Measurements from ENCODE around the gene TRMT2A.

The TRMT2A gene

GRCh38 chr22:20147237-20147988 lies 30.4 kb upstream of the TRMT2A start:
- DNase-seq: no peak

DNA sequence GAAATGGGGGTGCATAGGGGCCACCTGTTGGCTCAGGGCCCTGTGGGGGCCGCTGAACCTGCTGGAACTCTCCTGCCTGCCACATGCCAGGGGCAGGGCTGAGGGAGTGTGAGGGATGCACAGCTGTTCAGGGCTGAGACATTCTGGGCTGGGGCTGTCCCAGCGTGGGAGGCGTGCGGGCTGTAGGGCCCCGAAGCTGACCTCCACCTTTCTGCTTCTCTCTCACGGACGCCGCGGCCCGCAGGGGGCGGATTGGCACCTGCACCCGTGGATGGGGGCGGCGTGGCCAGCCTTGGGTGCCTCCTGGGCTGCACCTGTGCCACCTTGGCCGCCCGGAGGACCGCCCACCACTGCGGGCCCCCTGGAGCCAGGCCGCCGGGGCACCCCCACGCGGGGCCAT lies 29.8 kb upstream of the TRMT2A start:
- DNase-seq: no peak

DNA sequence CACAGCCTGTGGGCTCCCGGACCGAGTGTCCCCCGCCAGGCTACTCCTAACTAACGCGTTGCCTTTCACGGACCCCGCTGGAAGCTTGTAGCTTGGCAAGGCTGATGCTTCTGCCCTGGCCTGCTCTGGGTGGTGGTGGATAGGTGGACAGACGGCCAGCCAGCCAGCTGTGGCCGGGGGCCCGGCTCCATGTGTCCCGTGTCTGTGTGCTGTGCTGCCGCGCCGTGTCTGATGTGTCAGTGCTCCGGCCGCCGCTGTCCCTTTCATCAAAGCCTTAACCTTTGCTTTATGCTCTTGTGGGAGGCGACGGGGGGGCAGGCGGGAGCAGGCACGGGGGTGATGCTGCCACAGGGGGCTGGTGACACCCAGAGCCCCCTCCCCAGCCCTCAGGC lies 28.8 kb upstream of the TRMT2A start:
- no peak for DNase-seq

- DNase-seq: no peak
Observed at GRCh38 chr22:20145206-20145831, 28.3 kb upstream of the TRMT2A start.

DNA sequence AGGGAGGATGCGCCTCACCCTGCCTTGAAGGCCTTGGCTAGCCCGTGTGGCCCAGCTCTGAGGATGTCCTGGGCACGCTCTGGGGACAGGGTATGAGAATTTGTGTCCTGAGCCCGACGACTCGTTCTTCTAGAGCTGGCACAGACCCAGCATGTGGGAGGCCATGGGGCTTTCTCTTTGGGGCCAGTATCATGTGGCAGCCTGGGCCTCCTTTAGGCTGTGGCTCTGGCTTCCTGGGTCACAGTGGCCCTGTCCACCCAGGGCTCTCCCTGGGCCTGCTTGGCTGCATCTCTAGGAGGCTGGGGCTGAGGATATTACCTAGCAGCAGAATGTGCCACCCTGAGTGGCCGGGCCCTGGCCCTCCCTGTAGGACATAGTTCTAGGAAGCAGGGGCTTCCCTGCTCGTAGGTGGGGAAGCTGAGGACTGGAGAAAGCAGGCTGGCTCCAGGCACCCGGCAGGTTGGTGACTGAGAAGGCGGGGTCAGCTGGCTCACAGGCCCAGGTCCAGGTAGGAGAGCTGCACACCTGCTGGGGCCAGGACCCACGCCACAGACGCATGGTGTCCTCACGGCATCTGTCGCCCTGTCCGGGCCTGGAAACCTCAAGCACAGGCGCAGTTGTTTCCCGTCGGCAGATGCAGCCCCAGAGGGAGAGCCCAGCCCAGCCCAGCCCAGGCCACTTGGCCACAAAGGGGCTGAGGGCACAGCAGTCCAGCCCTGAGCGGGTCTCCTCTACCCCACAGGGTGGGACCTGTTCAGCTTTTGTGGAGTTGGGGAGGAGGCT lies 27.0 kb upstream of the TRMT2A start:
- DNase-seq: no peak

DNA sequence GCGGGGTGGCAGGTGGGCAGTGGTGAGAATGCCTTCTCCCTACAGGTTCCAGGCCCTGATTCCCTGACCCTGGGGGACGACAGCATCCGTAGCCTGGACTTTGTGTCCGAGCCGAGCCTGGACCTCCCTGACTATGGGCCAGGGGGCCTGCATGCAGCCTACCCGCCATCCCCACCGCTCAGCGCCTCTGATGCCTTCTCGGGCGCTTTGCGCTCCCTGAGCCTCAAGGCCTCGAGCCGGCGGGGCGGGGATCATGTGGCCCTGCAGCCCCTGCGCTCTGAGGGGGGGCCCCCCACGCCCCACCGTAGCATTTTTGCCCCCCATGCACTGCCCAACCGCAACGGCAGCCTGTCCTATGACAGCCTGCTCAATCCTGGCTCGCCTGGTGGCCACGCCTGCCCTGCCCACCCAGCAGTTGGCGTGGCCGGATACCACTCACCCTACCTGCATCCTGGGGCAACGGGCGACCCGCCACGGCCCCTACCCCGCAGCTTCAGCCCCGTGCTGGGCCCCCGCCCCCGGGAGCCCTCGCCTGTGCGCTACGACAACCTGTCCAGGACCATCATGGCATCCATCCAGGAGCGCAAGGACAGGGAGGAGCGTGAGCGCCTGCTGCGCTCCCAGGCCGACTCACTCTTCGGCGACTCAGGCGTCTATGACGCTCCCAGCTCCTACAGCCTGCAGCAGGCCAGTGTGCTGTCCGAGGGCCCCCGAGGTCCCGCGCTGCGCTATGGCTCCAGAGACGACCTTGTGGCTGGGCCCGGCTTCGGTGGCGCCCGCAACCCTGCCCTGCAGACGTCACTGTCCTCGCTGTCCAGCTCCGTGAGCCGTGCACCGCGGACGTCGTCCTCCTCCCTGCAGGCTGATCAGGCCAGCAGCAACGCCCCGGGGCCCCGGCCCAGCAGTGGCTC lies 25.9 kb upstream of the TRMT2A start:
- DNase-seq: no peak

DNA sequence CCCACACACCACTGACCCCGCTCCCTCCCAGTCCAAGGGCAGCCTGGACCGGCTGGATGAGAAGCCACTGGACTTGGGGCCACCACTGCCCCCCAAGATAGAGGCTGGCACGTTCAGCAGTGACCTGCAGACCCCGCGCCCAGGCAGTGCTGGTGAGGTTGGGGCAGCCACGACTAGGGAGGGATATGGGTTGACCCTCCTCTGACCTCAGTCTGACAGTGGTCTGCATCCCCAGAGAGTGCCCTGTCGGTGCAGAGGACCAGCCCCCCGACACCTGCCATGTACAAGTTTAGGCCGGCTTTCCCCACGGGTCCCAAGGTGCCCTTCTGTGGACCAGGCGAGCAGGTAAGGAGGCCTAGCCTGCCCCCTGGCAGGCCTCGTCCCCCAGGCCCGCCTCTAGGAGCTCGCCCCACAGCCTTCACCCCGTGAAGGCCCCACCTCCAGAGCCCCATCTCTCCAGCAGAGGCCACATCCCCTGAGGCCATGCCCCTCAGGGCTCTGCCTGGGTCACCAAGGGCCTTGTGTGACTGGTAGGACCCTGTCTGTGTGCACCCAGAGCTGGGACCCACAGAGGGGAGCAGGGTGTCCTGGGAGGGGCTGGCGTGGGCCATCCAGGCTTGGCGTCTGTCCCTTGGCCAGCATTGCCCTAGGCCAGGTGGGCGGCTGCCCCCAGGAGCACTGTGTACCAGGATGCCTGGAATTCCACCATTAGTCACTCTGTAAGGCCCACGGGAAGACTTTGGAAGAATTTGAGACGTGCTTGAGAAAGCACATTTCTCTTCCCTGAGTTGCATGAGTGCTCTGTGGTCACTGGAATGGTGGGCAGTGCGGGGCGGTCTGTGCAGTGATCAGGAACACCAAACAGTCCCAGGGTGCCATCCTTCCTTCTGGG lies 24.4 kb upstream of the TRMT2A start:
- DNase-seq: no peak

DNA sequence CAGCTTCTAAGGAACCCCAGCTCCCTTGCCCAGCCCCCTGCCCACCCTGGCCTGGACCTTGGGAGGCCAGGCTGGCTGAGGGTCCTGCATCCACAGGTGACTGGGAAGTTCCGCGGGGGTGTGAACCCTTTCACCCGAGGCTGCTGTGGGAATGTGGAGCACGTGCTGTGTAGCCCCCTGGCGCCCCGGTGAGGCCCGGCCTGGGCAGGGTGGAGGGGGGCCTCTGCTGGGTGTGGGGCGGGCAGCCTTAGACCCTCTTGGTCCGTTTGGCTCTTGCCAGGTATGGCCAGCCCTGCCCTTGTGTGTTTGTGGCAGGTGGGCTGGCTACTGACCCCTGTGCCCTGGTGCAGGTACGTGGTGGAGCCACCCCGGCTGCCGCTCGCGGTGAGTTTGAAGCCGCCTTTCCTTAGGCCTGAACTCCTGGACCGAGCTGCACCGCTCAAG lies 23.5 kb upstream of the TRMT2A start:
- DNase-seq: no peak

- no peak for DNase-seq
Observed at GRCh38 chr22:20140107-20140445, 23.1 kb upstream of the TRMT2A start.

- no peak for DNase-seq
Observed at GRCh38 chr22:20139391-20140106, 22.5 kb upstream of the TRMT2A start.

GRCh38 chr22:20138868-20139267 lies 21.8 kb upstream of the TRMT2A start:
- DNase-seq: no peak

DNA sequence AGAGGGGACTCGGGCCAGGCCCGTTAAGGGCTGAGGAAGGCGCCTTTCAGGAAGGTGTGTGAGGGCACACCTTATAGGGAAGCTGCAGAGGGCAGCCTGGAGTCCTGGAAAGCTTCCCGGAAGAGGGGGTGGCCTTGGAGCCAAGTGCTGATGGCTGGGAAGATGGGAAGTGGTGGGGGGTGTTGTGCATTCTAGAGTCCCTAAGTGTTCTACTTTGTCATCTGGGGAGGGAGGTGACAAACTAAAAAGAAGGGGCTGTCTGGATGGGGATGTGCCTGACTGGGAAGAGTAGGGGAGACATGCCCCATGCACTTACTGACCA lies 21.4 kb upstream of the TRMT2A start:
- DNase-seq: no peak

GRCh38 chr22:20137671-20138416 lies 20.8 kb upstream of the TRMT2A start:
- no peak for DNase-seq

DNA sequence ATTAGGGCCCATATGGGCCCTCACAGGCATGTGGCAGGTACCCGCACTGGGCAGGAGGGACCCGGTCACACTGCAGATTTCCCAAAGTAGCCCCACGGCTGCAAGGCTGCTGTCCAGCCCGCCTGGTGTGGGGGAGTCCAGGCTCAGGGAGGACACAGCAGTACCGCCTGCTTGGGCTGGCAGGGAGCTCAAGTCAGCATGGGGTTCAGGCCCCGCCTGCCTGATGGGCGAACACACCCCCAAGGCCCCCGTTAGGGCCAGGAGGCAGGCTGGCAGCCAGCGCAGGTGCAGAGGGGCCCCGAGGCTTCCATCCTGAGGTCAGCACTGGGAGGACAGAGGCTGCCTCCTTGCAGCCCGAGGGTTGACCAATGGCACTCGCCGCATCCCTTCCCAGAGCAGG lies 20.1 kb upstream of the TRMT2A start:
- DNase-seq: no peak

DNA sequence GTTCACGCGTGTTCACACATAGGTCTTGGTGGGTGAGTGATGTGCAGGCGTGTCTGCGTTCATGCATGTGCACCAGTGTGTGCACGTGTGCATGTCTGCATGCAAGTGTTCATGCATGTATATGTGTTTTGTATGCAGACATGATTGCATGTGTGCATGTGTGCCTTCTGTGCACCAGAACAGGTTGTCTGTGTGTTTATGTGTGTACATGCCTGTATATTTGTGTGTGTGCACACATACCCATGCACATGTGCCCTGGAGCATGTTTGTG lies 19.5 kb upstream of the TRMT2A start:
- DNase-seq: no peak

- no peak for DNase-seq
Observed at GRCh38 chr22:20135806-20136602, 19.0 kb upstream of the TRMT2A start.

DNA sequence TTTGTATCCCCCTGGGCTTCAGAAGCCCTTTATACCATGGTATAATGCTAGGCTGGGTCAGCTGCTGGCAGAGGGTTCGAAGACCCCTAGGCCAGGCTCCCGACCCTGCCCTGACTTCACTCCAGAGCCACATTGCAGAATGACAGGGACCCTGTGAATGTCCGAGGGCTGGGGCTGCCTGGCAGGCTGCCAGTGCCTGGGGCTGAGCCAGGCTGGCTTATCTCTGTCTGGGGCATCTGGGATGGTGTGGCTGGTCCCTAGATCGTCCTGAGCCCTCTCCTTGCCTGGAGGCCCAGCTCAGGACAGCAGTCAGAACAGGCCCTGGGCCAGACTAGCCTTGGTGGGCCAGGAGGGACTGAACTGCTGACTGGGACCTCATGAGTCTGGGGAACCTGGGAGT lies 18.2 kb upstream of the TRMT2A start:
- no peak for DNase-seq

DNA sequence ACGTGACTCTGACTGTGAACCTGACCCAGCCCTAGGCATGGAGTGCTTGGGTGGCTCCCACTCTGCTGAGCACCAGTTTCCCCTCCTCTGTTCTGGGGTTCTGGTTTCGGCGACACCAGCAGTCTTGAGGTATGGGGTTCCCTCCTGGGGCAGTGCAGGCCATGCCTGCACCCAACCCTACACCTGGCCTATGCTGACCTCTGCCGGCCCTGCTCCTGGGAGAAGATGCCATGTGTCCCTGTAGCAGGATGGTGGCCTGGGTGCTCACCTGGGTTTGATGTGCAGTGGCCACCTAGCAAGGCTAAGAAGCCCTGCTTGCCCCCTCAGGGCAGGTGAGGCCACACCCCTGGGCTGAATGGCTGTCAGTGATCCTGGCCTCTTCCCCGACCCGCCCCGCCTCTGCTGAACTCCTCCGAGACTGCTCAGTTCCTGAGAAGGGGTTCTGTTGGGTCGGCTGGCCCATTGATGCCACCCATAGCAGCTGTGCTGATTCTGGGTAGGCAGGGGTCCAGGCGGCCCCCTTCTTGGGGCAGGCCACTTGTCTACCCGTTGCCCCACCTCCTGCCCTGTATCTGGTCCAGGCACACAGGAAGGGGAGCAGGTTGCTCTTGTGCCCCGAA lies 17.0 kb upstream of the TRMT2A start:
- DNase-seq: no peak

DNA sequence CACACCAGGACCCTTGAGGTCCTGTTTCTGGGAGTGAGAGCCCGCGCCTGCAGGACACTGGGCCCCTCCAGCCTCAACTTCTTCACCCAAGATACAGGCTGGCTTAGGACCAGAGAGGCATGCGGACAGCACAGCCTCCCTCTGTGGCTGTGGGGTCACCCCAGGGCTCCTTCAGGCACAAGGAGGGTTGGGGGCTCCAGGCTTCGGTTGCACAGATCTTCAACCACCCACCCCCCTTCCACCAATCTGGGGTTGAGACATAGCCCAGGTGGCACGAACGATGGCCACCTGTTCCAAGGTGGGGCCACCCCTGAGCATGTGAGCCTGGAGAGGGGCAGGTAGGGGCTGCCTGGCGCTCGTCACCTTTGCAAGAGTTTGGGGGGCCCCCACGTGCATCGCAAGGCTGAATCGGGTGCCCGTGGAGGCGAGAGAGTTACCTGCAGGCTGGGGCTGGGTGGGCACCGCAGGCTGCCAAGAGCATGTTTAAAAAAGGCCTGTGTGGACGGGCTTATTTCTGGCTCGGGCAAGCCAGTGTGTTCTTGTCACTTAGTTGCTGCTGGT lies 15.7 kb upstream of the TRMT2A start:
- no peak for DNase-seq

Data from NCI-H1694 treated with DMSO at 0.1 percent for 48 hours (cell line).